Body of pancreas (tissue), 4 donors: ENCODE results near the gene ITGAX.

ENCODE experiments used
- CTCF ChIP-seq, 7 experiments: fragments of 450-650 bp in 4 of 7; fragments of 200-600 bp in 3 of 7; sonication (generic) in 3 of 7; IDR thresholded peaks; one replicate each; pipeline ENCODE4 v1.5.1; 2016 to 2019; ENCODE audit warnings: antibody characterized with exemption in 7 of 7
- POLR2A ChIP-seq, 3 donors: fragments of 450-650 bp; IDR thresholded peaks; one replicate each; pipeline ENCODE4 v1.6.1; 2016; ENCODE audit warnings: antibody characterized with exemption in 3 of 3, mild to moderate bottlenecking in 2 of 3

DNA sequence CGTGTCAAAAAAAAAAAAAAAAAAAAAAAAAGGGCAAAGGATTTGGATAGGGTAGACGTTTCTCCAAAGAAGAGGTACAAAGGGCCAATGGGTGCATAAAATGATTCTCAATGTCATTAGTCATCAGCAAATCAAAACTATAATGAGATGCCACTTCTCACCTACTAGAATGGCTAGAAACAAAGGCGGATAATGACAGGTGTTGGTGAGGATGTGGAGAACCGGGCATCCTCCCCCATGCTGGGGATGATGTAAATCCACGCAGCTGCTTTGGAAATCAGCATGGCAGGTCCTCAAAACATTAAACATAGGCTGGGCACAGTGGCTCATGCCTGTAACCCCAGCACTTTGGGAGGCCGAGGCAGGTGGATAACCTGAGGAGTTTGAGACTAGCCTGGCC, 9.4 kb downstream of the ITGAX start:
- no peak for TF ChIP-seq CTCF (IDR thresholded peaks at IDR 0.05)
- no peak for TF ChIP-seq POLR2A (IDR thresholded peaks at IDR 0.05)
